ENCODE results near the gene MBP. TPM values are rescaled to one million over a fixed set of nuclear protein-coding genes. Genes with fewer than 3 reads are reported as not detected.

Gene MBP
- total RNA-seq, 2 donors from 2014 or later: 15.4 to 15.8 TPM

GRCh38 chr18:76943542-76944339 is 188.8 kb downstream of the MBP start:
- Histone ChIP-seq H3K4me3 (no peak overlapping the region), H3K9me3 (no peaks in the 10 kb centered on the region), H3K4me1 (no peaks in the 10 kb centered on the region), H3K27me3 (no peaks in the 10 kb centered on the region), H3K27ac (no peak overlapping the region), H3K36me3 (peaks cover 17% of the 10 kb centered on the region)
- no peak for DNase-seq (ENCODE audit: low spot score)
- TF ChIP-seq CTCF (IDR thresholded peaks at IDR 0.05): no peak

- H3K36me3 ChIP-seq: peaks cover 26% of the 10 kb centered on the region
Observed at GRCh38 chr18:76941284-76941683, 191.3 kb downstream of the MBP start.

GRCh38 chr18:76938619-76939018 is 194.0 kb downstream of the MBP start:
- peaks cover 26% of the 10 kb centered on the region for H3K36me3 ChIP-seq
- H3K27me3 ChIP-seq: no peaks in the 10 kb centered on the region
- no peak overlapping the region for H3K4me3 ChIP-seq
- H3K4me1 ChIP-seq: no peaks in the 10 kb centered on the region
- no peaks in the 10 kb centered on the region for H3K9me3 ChIP-seq
- no peak for DNase-seq (ENCODE audit: low spot score)
- no peak for TF ChIP-seq CTCF (IDR thresholded peaks at IDR 0.05)
- no peak overlapping the region for H3K27ac ChIP-seq

More at GRCh38 chr18:76941284-76941683, 191.3 kb downstream of the MBP start:
- no peak overlapping the region for H3K4me3 ChIP-seq
- H3K4me1 ChIP-seq: no peaks in the 10 kb centered on the region
- DNase-seq (ENCODE audit: low spot score): no peak
- TF ChIP-seq CTCF (IDR thresholded peaks at IDR 0.05): no peak
- H3K27me3 ChIP-seq: no peaks in the 10 kb centered on the region
- H3K27ac ChIP-seq: no peak overlapping the region
- no peaks in the 10 kb centered on the region for H3K9me3 ChIP-seq

GRCh38 chr18:76937597-76937996 is 195.0 kb downstream of the MBP start:
- no peak for TF ChIP-seq CTCF (IDR thresholded peaks at IDR 0.05)
- Histone ChIP-seq H3K36me3 (peaks cover 26% of the 10 kb centered on the region), H3K27me3 (no peaks in the 10 kb centered on the region), H3K27ac (no peak overlapping the region), H3K9me3 (no peaks in the 10 kb centered on the region), H3K4me1 (no peaks in the 10 kb centered on the region), H3K4me3 (no peak overlapping the region)
- no peak for DNase-seq (ENCODE audit: low spot score)

GRCh38 chr18:76936877-76937276 is 195.7 kb downstream of the MBP start:
- H3K36me3 ChIP-seq: peaks cover 26% of the 10 kb centered on the region
- H3K4me1 ChIP-seq: no peaks in the 10 kb centered on the region
- no peak for DNase-seq (ENCODE audit: low spot score)
- no peak overlapping the region for H3K27ac ChIP-seq
- TF ChIP-seq CTCF (IDR thresholded peaks at IDR 0.05): no peak
- no peak overlapping the region for H3K4me3 ChIP-seq
- no peaks in the 10 kb centered on the region for H3K9me3 ChIP-seq
- H3K27me3 ChIP-seq: no peaks in the 10 kb centered on the region

Measured in right atrium auricular region (tissue), 2 donors.